ENCODE measurements around the gene MXRA7.

GRCh38 chr17:76701471-76701967, 9.2 kb downstream of the MXRA7 start:
- TF ChIP-seq FOXM1 (IDR thresholded peaks at IDR 0.05; ENCODE audit: borderline replicate concordance, low read depth), result no peak
- TF ChIP-seq TAF1 (IDR thresholded peaks at IDR 0.05; ENCODE audit: low read depth), result no peak
- TF ChIP-seq EGR1 (IDR thresholded peaks at IDR 0.05), result no peak
- no peak for TF ChIP-seq EP300 (IDR thresholded peaks at IDR 0.05; ENCODE audit: borderline replicate concordance)
- TF ChIP-seq TCF12 (IDR thresholded peaks at IDR 0.05; ENCODE audit: low read depth), result no peak
- no peak for TF ChIP-seq ZBTB7A (IDR thresholded peaks at IDR 0.05; ENCODE audit: low read depth)
- no peak for TF ChIP-seq CREB1 (IDR thresholded peaks at IDR 0.05; ENCODE audit: low read depth)
- TF ChIP-seq YY1 (IDR thresholded peaks at IDR 0.05; ENCODE audit: low read depth), result no peak
- TF ChIP-seq RAD21 (IDR thresholded peaks at IDR 0.05; ENCODE audit: low read depth), result no peak

All from Ishikawa (cell line).